CMK (cell line): ENCODE measurements around the gene ALLC.

Experiments
- DNase-seq: peaks from one replicate; pipeline ENCODE4 v3.0.0-alpha.2; 2010; ENCODE audit warnings: low read depth

The ALLC gene

DNA sequence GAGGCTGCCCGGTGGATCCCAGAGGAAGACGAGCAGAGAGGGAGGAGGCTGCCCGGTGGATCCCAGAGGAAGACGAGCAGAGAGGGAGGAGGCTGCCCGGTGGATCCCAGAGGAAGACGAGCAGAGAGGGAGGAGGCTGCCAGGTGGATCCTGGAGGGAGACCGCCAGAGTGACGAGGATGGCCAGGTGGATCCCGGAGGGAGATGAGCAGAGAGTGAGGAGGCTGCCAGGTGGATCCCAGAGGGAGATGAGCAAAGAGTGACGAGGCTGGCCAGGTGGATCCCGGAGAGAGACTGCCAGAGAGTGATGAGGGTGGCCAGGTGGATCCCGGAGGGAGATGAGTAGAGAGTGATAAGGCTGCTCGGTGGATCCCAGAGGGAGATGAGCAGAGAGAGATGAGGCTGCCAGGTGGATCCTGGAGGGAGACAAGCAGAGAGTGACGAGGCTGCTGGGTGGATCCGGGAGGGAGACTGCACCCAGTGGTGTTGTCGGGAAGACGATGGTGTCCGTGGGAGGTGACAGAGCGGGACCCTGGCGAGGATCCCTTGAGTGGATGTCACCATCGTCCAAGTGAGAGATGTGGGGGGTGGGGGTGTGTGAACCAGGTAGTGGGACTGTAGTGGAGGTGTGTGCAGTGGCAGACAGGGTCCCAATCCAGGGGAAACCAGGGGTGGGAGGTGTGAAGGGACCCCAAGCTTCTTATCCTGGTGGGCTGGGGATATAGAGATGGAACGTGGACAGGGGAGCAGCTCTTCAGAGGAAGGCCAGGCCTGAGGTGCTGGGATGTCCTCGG is 67.7 kb downstream of the ALLC start:
- DNase-seq: no peak

- no peak for DNase-seq
Measured at GRCh38 chr2:3726511-3726910, 68.5 kb downstream of the ALLC start.

DNA sequence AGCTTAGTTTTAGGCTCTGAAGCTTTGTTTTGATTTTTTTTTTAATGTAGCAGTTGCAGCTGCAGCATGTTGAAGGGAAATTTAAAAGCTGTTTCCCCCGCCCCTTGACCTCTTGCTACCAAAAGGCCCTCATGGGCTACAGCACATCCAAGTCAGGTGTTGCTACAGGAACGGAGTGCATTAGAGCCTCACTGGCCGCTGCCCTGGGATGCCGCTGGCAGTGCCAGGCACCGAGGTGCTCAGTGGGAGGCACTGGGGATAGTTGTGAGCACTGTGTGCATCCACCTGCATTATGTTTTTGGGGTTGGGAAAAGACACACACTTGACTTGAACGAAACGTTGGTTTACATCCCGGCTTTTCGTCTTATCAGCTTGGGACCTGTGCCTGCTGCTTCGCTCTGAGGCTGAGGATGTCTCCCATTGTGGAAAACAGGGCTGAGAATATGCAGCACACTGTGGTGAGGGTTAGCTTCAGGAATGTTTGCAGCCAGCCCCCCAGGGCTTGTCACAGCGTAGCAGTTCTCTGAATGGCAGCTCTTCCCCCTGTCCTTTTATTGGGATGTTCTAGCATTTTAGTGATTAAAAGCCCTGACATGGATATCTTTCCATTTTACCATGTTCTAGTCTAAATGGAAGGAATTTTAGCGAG is 69.5 kb downstream of the ALLC start:
- no peak for DNase-seq

DNA sequence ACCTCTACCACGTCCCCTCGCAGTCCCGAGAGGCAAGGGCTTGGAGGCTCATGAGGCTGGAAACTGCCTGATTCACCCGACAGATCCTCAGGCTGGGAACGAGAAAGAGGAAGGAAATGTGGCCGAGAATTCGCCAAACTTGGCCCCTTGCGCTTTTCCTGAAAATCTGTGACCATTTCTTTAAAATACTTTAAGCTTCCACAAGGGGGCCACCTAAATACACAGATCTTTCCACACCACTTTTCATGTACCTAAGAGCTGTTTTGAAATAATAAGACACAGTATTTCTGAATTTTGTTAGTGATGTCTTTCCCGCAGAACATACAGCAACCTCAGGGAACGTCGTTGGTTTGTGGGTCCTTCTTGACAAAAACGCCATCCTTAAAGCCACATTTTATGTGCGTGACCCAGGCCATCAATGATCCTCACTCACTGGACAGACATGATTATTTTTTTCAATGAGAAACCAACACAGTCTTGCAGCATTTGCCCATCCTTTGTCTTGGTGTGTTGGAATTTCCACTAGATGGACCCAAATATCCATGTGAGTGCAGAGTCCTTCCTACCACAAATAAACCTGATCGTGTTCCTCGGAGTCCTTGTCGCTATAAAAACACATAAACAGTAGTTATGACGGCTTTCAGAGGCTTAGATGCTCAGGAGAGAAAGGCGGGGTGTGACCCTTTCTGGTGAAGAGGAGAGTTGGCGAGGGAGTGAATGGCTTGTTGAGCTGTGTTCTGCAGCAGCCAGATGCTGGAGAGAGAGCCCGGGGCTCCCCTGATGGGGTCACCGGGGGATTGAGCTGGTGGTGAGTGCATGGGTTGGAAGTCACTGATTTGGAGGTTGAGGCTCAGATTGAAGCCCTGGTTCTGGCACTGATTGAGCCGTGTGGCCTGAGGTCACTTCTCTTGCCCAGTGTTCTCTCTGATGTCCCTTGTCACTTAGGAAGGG is 70.4 kb downstream of the ALLC start:
- DNase-seq: no peak

DNA sequence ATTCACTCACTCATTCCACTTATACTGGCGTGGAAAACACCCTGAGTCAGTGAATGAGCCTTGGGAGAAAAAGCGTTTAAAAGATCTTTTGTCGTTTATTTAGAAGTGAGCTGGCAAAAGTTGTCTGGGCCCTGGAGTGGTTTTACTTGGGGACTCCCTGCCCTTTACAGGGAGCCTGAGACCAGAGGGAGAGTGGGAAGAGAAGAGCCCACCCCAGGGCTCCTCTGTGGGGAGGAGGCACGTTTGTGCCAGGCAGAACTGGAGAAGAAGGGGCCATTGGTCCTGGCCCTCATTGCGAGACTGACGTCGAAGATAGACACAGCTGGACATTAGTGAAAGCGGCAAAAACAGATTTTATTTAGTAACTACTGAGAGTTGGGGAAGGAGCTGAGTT is 71.1 kb downstream of the ALLC start:
- DNase-seq: no peak

- no peak for DNase-seq
Measured at GRCh38 chr2:3729786-3730185, 71.8 kb downstream of the ALLC start.

GRCh38 chr2:3730646-3731045 is 72.6 kb downstream of the ALLC start:
- no peak for DNase-seq

- no peak for DNase-seq
Measured at GRCh38 chr2:3731829-3732228, 73.8 kb downstream of the ALLC start.

GRCh38 chr2:3736112-3736511 is 78.1 kb downstream of the ALLC start:
- no peak for DNase-seq

- DNase-seq: no peak
Measured at GRCh38 chr2:3737128-3737527, 79.1 kb downstream of the ALLC start.

DNA sequence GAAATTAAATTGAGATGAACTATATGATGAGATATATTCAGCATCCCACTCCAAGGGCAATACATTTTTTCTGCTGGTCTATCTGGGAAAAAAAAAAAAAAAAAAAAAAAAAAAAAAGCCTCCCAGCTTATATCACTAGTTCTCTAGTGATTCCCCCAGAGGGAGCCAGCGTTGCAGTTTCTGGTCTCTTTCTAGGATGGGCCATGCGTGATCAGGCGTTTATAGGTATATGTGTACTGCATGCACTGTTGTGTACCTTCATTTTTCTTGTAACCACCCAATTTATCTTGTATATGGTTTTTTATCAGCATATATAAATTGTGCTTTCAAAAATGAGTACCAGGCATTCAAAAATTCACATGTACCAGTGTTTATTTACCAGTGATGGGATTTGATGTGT is 80.5 kb downstream of the ALLC start:
- DNase-seq: no peak

DNA sequence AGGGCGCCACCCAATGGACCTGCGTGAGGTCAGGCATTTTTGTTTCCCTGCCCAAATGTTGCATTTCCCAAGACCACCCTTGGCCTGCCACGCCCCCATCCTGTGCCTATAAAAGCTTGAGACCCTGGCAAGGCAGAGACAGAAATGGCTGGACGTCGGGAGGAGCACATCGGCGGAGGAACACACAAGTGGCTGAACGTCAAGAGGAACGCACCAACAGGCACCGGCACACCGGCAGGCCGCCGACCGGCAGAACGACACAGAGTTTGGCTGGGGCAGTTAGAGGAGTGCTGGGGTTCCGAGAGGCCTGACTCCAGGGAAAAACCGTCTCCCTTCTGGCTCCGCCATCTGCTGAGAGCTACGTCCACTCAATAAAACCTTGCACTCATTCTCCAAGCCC is 81.3 kb downstream of the ALLC start:
- no peak for DNase-seq

GRCh38 chr2:3741396-3741795 is 83.4 kb downstream of the ALLC start:
- DNase-seq: no peak

DNA sequence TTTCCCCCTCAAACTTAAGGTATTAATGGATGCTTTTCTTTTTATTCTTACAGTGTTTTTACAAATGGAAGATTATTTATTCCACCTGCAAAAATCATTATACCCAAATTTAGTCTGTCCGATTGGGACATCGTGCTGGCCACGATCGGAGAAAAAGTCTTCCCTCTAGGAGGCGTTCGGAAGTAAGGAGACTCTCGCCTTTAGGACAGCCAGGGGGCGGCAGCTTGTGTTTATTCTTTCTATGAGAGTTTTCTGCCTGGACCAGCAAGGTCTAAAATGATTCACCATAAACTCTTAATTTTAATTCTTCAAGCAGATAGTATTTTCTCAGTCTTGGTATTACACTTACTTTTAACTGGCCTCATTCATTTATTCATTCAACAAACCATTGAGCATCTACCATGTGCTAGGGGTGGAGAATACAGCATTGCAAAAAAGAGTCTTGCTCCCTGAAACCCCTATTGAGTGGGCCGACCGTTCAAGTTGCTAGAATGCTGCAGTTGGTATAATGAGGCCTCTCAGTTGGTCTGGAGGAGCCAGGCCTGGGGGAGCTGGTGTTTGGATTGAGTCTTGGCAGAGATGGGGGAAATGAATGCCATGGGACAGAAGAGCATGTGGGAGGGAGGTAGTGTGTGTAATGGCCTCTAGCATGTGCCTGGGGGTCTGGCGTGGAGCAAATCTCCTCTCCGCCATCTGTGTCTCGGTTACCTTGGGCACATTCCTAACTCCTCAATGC is 84.0 kb downstream of the ALLC start:
- DNase-seq: no peak

- no peak for DNase-seq
Measured at GRCh38 chr2:3742743-3743508, 84.9 kb downstream of the ALLC start.

- no peak for DNase-seq
Measured at GRCh38 chr2:3743951-3744555, 86.1 kb downstream of the ALLC start.

- DNase-seq: no peak
Measured at GRCh38 chr2:3745920-3746319, 87.9 kb downstream of the ALLC start.

DNA sequence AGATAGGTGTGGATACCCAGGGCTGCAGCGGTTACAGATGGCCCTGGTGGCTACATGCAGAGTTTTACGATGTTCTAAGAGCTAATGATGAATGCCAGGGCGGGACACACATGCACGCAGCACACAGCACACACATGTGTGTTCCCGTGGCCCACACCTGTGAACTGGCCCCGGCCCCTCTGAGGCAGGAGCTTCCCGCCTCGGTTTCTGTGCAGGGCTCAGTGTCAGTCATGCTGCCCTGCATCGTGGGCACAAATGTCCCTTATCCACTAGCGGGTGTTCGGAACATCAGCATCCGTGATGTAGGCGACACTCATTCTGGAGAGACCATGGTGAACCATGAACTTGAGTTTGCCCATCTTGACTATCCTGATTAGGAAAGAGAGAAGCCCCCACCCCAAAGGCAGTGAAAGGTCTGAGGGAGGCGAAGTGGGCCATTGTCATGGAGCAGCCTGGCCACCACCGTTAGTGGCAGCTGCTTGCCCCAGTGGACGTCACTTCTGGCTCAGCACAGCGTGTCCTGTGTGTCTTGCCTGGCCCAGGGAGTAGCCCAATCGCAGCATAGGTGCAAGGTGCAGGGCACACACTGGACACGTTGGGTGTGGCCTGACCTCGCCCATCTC is 89.1 kb downstream of the ALLC start:
- no peak for DNase-seq

- DNase-seq: no peak
Measured at GRCh38 chr2:3747826-3748225, 89.8 kb downstream of the ALLC start.

- DNase-seq: no peak
Measured at GRCh38 chr2:3749201-3749600, 91.2 kb downstream of the ALLC start.
